GM10248 (cell line): ENCODE results near the gene TBCE.

Experiments used
- CTCF ChIA-PET: fragments of 300-600 bp; sonication (Branson Sonifier 250); formaldehyde crosslinking; extraction: SDS; loops from one replicate; lab custom pipeline; 2021; ENCODE audit warnings: antibody characterized with exemption; lab: Yijun Ruan, JAX
- POLR2A ChIA-PET: fragments of 350-650 bp; sonication (Branson Sonifier 250); formaldehyde crosslinking; extraction: SDS; loops from one replicate; lab custom pipeline; 2020; ENCODE audit warnings: antibody characterized with exemption; lab: Yijun Ruan, JAX
- DNase-seq: peaks from one replicate; pipeline ENCODE4 v3.0.0; 2012; ENCODE audit errors: extremely low spot score
- CTCF ChIP-seq: IDR thresholded peaks from 2 replicates; pipeline ENCODE4 v1.5.1; 2012; ENCODE audit warnings: mild to moderate bottlenecking, low read depth; ENCODE audit errors: extremely low read depth, missing control alignments, control extremely low read depth

TBCE gene

GRCh38 chr1:235330918-235331285 is 36.3 kb upstream of the TBCE start:
- CTCF ChIA-PET, result interaction anchor here (1.2 to 1.5 kb wide), 2 partner anchors 11 to 84 kb away, joined by 4 to 5 read pairs; no protein-coding TSS in a partner anchor
- TF ChIP-seq CTCF, result no peak
- POLR2A ChIA-PET, result interaction anchor here (0.7 kb wide), 1 partner anchor 13 kb away, joined by 3 read pairs; no protein-coding TSS in a partner anchor

GRCh38 chr1:235331401-235331800 is 35.8 kb upstream of the TBCE start:
- CTCF ChIA-PET, result interaction anchor here (1.5 kb wide), 1 partner anchor 84 kb away, joined by 4 read pairs; no protein-coding TSS in a partner anchor
- no peak for DNase-seq
- no peak for TF ChIP-seq CTCF

More at GRCh38 chr1:235330918-235331285, 36.3 kb upstream of the TBCE start:
- DNase-seq, result no peak

GRCh38 chr1:235336903-235337302 is 30.3 kb upstream of the TBCE start:
- ChIA-PET POLR2A (no interaction called here), CTCF (no interaction called here)
- TF ChIP-seq CTCF, result no peak
- DNase-seq, result no peak

More at GRCh38 chr1:235331401-235331800, 35.8 kb upstream of the TBCE start:
- POLR2A ChIA-PET, result interaction anchor here (0.7 kb wide), 1 partner anchor 13 kb away, joined by 3 read pairs; no protein-coding TSS in a partner anchor

GRCh38 chr1:235339746-235340145 is 27.5 kb upstream of the TBCE start:
- POLR2A ChIA-PET, result no interaction called here
- DNase-seq, result no peak
- CTCF ChIA-PET, result interaction anchor here (1.2 to 1.4 kb wide), 2 partner anchors 76 to 238 kb away, joined by 3 read pairs; no protein-coding TSS in a partner anchor
- TF ChIP-seq CTCF, result no peak

- DNase-seq, result no peak
- ChIA-PET CTCF (interaction anchor here (1.4 to 1.5 kb wide), 3 partner anchors 10 to 235 kb away, joined by 4 to 7 read pairs (median 5); no protein-coding TSS in a partner anchor), POLR2A (no interaction called here)
- TF ChIP-seq CTCF, result no peak
Measured at GRCh38 chr1:235341334-235341733, 25.9 kb upstream of the TBCE start.

GRCh38 chr1:235342039-235342438 is 25.2 kb upstream of the TBCE start:
- no peak for DNase-seq
- no peak for TF ChIP-seq CTCF
- CTCF ChIA-PET, result interaction anchor here (1.1 to 1.5 kb wide), 5 partner anchors 9 to 236 kb away, joined by 3 to 7 read pairs (median 4); no protein-coding TSS in a partner anchor
- POLR2A ChIA-PET, result no interaction called here

GRCh38 chr1:235342471-235342870 is 24.8 kb upstream of the TBCE start:
- CTCF ChIA-PET, result interaction anchor here (1.1 to 1.8 kb wide), 5 partner anchors 8 to 220 kb away, joined by 3 to 7 read pairs (median 3); no protein-coding TSS in a partner anchor
- DNase-seq, result no peak
- TF ChIP-seq CTCF, result no peak
- POLR2A ChIA-PET, result no interaction called here
